ENCODE data around the gene CSNK2A1.
"Not testable (repeated sequence)": the region's sequence is repeated elsewhere in the genome, so short reads cannot be mapped to it uniquely, and the experiment has no call there.

The CSNK2A1 gene

DNA sequence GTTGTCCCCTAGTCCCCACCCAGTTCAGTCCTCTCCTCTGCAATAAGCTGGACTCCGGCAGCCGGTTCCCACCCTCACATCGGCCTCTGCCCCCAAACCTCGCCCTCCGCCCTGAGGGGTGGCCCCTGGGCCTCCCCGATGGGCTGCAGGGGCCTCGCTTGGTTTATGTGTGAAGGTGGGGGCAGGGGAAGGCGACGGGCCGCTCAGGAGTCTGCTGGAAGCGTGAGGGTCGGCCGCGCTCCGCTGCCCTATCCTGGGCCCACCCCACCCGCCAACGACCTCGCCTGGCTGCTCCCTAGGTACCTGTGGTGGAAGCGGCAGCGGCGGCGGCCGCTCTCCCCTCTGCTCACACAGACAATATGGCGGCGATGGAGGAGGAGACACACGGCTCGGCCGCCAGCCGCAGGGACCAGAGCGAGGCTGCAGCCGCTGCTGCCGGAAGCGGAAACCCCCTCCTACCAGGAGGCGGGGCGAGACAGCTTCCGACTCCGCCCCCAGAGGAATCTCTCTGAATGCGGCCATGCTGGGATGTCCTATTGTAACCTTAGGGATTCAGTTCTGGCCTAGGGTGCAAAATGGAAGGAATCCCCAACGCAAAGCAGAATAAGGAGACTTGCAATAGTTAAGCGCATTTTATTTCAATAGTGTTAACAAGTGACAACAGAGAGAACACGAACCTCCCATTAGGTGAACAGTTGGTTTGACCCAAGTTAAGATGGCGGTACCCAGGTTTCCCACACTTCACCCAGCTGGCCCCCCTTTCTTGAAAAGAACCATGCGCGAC lies at the start of gene CSNK2A1:
Gene CSNK2A1 (minus strand): TSS at position 422 of the 784 bp plus-strand sequence. CDS start 35,239 bp downstream, outside the sequence.
- peak; percentile 94 for DNase-seq

DNA sequence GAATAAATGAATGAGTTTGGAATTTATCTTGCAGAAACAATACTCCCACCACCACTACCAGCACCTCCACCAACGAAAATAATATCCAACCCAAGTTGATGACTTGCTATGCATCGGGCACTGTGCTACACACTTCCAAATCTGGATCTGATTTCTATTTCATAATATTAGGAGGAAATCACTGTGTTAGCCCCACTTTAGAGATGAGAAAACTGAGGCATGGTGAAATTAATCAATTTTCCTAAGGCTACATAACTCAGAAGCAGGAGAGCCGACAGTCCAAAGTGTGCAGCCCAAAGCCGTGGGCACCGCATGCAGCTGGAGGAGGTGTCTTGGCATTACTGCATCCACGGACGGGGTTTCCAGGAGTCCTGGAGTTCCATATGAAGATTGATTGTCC lies 48.9 kb upstream of the CSNK2A1 start:
- DNase-seq: no peak

DNA sequence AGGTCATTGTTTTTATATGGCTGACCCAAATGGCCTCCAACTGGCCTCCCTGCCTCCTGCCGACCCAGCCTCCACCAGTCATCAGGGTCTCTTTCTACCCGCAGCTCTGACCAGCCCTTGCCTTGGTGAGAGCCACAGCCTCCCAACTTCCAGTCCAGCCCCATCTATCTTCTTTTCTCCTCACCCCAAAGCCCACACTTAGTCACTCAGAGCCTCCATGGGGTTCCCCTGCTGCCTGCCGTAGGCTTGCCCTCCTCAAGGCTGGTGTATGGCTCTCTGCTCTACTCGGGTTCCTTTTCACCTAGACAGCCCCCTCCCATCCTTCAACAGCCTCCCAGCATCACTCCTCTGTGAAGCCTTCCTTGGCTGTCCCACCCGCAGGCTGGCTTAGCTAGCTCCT lies 48.4 kb upstream of the CSNK2A1 start:
- DNase-seq: no peak

DNA sequence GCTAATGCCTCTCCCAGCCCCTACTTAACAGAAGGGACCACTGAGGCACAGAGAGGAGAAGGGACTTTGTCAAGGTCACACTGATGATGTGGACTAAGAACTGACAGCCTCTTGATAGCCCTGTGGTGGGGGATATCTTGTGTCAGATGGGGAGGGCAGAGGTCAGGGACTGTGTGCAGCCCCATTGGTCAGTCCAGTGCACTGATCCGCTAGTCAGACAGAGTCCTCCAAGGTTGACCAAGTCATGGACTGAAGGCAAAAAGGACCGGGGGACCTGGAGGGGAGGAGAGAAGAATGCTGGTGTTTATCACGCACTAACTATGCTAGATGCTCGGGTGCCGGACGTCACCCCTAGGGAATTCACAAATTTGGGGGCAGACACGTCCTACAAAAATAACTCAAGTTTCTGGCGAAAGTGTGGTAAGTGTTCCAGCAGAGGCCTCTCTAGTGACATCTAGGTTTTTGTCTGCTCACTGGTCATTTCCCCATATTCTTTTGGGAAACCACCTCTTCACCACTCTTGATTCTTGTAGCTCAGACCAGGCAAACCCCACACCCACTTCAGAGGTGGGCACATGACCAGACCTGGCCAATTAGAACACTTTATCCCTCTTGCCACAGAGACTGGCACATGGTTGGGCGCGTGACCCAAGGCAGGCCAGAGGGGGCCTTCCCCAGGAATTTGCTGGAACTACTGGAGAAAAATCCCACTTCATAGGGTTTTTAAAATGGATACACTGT lies 45.5 kb upstream of the CSNK2A1 start:
- no peak for DNase-seq

DNA sequence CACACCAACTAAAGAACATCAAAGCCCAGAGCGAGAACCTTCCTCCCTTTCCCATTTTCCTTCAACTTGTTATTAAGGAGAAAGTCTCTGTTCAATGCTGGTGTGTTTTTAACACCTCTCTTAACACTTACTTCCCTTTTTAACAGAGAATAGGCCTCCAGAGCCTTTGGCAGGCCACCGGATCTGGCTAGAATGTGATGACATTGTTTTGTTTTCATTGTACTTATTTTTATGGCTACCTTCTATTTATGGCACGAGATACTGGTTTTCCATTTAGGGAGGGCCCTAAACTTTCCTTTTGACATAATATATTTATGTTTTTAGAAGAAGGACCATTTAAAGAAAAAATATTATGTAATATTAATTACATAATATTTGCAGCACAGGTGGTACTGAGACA lies 44.9 kb upstream of the CSNK2A1 start:
- DNase-seq: no peak

DNA sequence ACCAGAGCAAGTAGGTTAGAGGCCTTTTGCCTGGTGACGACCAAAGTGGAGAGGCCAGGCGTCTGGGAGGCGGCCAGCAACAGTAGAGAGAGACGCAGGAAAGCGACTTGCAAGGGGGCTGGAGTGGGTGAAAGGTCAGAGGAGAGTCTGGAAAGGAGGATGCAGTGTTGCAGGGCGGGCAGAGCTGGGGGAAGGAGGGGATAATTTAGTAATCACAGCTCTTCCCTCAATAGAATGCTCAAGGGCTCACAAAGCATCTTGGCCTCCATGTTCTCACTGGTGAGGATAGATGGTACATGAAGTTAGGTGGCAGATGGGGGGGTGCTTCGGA lies 41.3 kb upstream of the CSNK2A1 start:
- DNase-seq: no peak

DNA sequence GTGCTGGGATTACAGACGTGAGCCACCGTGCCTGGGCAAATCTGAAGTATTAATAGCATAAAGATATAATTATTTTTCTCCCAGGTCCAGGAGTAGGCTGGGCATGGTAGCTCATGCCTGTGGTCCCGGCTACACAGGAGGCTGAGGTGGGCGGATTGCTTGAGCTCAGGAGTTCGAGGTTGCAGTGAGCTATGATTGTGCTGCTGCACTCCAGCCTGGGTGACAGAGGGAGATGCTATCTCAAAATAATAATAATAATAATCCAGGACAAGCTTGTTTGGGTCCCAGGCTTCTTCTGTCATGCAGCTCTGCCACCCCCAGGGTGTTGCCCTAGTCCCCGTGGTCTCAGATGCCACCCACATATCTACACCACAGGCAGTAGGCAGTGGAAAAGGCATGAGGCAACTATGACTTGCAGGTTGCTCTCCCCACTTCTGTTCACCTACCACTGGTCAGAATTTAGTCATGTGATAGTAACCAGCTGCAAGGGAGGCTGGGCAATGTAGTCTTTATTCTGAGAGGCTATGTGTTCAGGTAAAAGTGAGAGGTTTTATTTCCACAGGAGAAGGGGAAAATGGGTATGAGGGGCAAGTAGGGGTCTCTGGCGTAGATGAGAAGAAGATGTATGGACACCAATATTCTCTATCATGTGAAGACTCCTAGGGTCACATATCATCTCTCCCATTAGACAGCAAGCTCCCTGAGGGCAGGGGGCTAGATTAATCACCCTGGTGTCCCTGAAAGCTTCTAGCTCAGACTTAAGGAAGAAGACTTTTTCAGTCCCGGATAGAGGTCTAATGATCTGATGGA lies 40.8 kb upstream of the CSNK2A1 start:
- DNase-seq: no peak

DNA sequence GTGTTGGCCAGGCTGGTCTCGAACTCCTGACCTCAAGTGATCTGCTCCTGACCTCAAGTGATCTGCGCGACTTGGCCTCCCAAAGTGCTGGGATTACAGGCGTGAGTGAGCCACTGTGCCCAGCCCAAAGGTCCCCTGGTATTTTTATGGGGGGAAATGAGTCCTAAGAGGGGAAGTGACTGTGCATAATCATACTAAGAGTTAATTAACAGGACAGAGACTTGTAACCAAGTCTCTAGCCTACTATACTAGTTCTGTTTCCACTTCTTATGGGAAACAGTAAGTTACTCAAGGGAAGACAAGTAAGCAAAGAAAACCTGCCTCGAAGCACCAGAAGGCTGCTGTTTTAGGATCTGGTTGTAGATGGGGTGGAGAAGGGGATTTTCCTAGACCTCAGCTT lies 38.6 kb upstream of the CSNK2A1 start:
- no peak for DNase-seq

DNA sequence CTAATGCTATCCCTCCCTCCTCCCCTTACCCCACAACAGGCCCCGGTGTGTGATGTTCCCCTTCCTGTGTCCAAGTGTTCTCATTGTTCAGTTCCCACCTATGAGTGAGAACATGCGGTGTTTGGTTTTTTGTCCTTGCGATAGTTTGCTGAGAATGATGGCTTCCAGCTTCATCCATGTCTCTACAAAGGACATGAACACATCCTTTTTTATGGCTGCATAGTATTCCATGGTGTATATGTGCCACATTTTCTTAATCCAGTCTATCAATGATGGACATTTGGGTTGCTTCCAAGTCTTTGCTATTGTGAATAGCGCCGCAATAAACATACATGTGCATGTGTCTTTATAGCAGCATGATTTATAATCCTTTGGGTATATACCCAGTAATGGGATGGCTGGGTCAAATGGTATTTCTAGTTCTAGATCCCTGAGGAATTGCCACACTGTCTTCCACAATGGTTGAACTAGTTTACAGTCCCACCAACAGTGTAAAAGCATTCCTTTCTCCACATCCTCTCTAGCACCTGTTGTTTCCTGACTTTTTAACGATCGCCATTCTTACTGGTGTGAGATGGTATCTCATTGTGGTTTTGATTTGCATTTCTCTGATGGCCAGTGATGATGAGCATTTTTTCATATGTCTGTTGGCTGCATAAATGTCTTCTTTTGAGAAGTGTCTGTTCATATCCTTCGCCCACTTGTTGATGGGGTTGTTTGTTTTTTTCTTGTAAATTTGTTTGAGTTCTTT lies 35.5 kb upstream of the CSNK2A1 start:
- DNase-seq: not testable (repeated sequence)

DNA sequence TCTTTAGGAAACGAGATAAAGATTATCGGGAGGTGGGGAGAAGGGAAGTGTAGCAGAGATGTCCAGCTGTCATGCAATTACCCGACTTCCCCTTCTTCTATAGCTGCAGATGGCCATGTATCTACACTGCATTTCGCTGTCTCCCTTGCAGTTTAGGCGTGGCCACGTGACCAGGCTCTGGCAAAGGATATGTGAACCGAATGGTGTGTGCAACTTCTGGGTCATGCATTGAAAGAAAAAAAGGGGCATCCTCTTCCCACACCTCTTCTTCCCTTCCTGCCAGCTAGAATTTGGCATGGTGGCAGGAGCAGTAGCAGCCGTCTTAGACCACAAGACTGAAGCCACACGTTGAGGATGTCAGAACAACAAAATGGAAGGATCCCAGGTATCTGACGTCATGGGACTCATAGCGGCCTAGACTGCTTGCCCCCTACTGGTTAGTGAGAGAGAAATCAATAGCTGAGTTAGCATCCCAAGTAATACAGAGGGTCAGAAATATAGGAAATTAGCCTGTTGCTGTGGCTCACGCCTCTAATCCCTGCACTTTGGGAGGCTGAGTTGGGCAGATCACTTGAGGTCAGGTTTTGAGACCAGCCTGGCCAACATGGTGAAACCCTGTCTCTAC lies 33.7 kb upstream of the CSNK2A1 start:
- DNase-seq: no peak

DNA sequence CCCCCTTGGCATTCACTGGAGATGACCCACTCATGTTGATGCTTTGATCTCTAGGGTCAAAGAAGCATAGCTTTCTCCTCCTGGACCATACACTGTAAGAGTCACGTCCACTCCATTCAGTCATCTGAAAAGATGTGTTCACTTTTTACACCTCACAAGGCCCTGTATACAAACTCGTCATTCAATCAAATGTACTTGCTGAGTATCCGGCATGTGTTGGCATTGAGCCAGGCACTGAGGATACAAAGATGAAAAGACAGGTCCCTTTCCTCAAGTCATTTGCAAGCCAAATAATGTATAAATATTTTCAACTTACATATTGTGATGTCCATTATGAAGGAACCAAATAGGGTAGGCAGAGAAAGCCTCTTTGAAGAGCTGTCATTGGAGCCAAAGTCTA lies 32.6 kb upstream of the CSNK2A1 start:
- no peak for DNase-seq

DNA sequence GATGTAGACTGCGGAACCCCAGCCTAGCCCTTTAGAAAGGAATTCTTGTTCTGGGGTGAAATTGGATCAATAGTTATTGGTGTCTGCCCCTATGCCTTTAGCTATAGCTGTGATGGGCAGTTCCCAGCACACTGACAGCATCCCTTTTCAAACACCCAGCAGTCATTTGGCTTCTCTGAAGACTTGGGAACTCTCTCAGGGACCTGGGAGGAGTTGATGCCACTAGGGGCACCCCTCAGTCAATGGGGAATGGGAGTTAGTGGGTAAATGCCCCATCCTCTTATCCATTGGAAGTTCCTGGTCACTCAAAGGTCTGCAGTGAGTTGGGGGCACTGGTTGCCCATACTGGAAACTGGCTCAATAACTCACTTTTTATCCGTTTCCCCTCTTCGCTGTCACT lies 31.6 kb upstream of the CSNK2A1 start:
- DNase-seq: no peak

DNA sequence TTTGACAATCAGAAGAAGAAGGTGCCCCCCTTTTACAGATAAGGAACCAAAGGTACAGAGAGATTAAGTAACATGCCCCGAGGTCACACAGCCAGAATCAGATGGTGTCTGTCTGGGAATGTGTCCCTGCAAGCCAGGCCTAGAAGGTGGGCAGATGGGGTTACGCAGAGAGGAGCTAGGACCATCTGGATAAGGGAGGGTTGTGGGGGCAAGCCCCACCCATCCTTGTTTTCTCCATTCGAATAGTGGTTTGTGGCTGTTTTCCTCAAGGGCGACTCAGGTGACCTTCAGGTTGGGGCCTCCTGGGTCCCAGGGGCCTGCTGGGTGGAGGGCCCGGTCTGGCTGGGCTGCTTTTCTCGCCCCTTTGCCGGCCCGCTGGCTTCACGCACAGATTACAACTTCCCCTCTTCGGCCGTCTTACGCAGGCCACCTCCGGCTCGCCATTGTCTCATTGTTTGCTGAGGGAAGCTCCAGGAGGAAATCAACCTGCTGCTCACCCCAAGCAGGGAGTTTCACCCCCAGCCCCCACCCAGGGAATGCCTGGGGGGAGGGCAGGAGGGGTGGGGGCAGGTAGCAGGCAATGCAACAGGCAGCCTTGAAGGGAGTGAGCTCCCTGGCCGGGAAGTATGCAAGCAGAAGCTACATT lies 30.8 kb upstream of the CSNK2A1 start:
- no peak for DNase-seq

DNA sequence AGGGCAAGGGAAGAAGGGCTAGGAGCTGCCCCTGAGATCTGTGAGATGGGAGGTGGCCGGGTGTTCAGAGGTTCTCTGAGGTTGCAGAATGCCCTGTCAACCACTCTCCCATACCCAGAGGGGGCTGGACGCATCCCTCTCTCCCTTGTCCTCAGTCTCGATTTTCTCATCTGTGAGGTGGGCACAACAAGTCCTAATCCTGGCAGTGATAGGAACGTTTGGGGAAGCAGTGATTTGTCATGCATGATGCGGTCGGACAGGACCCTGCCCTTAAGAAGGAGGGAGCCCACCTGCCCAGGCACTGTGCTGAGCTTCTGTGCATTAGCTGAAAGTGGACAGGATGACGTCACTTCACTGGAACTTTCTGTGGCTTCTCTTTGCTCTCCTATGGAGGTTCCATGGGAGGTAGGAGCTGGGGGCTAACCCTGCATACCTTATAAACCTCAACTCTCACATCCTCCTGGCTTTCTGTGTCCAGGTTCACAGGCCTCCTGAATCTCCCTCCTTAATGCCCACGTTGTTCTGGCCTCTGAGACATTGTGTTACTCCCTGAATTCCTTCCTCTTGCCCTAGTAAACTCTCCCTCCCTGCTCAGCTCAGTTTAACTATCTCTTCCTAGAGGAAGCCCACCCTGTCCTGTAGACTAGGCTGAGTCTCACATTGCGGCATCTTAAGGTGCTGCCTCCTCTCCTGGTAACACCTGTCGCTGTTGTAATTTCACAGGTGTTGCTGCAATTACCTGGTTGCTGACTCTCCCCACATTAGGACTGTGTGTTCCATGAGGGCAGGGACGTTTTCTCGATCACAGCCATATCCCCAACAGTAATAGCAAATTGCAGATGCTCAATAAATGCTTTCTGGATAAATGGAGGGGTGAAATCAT lies 30.1 kb upstream of the CSNK2A1 start:
- no peak for DNase-seq

DNA sequence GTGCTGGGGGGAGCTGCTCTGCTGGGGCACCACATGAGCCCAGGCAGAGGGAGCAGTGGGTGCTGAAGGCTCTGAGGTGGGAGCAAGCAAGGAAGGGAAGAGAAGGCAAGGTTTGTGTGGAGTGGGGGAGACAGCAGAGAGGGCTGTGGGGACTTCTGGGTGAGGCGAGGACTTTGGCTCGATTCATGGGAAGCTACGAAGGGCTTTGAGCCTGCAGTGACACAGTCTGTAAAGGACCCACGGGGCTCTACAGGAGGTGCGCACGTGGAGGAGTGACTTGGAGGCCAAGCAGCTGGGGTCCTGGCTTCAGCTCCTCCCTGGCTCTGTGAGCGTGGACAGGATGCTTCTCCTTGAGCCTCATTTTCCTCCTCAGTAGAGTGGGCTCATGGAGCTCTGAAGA lies 29.1 kb upstream of the CSNK2A1 start:
- no peak for DNase-seq

DNA sequence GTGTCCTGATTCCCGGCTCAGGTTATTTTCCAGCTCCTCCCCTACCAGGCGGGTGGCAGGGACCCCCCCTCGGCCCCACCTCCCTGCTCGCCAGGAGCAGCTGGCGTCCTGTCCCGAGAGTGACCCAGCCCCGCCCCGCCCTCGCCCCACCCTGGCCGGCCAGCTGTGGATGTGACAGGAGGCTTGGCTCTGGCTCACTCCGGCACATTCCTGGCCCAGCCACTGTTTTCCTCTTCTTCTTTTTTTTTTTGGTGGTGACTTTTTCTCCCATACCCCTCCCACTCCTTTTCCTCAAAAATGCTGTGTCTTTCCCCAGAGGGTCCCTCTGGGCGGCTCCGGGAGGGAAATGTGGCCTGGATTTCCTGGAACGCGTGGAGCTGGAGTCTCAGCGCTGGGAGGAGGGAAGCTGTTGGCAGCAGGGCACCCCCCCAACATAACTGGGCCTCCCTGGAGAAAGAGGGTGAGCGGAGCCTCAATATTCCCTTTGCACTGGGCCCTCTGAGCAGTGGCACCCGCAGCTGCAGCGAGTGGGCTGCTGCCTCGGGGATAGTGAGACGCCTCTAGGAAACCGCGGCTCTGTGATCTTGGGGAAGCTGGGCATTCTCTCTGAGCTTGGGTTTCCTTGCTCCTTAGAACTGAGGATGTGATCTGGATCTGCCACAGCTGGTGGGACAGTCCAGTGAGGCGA lies 28.3 kb upstream of the CSNK2A1 start:
- no peak for DNase-seq

DNA sequence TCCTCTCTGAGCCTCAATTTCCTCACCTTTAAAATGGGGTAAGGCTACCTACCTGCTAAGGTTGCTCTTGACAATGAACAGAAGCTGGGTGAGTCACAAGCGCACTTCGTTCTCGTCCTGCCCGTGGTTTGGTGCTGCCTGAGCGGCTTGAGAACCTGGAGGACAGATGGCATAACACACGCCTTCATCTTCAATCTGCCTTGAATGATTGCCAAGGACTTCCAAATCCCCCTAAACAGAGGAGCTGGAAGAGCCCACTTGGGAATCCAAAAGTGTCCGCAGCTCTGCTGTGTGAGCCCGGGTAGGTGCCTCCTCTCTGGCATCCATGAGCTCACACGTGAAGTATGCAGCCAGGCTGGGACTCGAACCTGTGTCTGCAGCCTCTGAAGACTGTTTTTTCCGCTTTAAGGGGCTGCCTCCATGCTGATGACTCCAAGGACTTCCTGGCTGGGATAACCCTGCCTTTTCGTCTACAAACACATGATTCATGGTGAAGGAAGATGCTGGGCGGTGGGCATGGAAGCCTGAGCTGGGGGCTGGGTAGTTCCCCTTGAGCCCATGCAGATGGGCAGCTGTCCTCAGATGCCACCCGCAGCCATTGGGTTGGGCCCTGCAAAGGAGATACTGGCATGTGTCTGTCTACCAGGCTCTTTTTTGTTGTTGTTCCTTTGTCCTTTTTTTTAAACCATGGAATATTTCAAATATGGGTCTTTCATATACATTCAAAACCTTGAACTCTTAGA lies 25.3 kb upstream of the CSNK2A1 start:
- no peak for DNase-seq

DNA sequence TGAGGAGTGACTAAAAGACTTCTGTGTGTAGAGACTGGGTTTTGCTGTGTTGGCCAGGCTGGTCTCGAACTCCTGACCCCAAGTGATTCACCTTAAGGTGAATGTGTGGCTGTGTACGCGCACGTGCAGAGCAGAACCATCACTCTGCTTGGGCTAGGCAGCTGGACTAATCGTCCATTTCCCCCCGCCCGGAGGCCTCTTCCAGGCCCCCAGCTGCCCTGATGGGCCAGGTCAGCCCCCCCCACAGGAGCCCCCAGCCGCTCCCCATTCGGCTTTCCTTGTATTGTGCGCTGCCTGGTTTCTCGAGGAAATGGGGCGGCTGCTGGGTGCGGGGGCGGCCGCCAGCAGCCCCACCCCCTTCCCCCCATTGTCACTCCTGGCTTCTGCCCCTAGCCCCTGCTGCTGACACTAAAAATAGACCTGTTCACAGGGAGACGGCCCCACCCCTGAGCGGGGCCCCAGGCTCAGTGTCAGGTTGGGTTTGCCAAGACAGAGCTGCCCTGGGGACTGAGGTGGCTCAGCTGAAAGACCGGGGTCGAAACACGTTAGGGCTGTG lies 24.6 kb upstream of the CSNK2A1 start:
- no peak for DNase-seq

DNA sequence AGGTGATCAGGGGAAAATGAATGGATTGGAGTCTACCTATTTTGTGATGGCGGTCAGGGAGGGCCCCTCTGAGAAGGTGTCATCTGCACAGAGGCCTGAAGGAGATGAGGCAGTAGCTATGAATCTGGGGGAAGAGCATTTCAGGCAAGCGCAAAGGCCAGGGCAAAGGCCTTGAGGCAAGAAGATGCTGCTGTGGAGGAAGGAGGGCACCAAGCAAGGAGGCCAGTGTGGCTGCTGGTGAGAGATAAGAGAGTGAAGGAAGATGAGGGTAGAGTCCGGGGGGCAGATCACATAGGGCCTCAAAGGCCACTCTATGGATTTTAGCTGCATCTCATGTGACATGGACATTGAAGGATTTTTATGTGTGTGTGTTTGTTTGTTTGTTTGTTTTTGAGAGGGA lies 20.6 kb upstream of the CSNK2A1 start:
- no peak for DNase-seq
